GM12891 (cell line): Measurements from ENCODE around the gene ATP5MC2.

Experiments
- DNase-seq: peaks from one replicate; pipeline ENCODE4 v3.0.0; 2011; ENCODE audit warnings: low spot score; ENCODE audit not compliant: insufficient read length
- FAIRE-seq: peaks from 2 replicates; lab custom pipeline; 2011; peaks lifted over from hg19 to GRCh38; lab: Jason Lieb, UNC
- PAX5 ChIP-seq: IDR thresholded peaks from 2 replicates; pipeline ENCODE4 v1.6.1; 2011; ENCODE audit warnings: low read length, moderate library complexity, mild to moderate bottlenecking; ENCODE audit not compliant: insufficient read depth, severe bottlenecking
- POLR2A ChIP-seq: IDR thresholded peaks from 2 replicates; pipeline ENCODE4 v1.6.1; 2011; ENCODE audit warnings: low read depth, low read length, control low read depth
- POLR2AphosphoS5 ChIP-seq: IDR thresholded peaks from 2 replicates; pipeline ENCODE4 v1.6.1; 2011; ENCODE audit warnings: low read depth, low read length, control low read depth
- POU2F2 ChIP-seq: IDR thresholded peaks from 2 replicates; pipeline ENCODE4 v1.6.1; 2011; ENCODE audit warnings: low read depth, mild to moderate bottlenecking, control low read depth, low read length, moderate library complexity
- SPI1 ChIP-seq: IDR thresholded peaks from 2 replicates; pipeline ENCODE4 v1.6.1; 2011; ENCODE audit warnings: low read depth, low read length, control low read depth
- TAF1 ChIP-seq: IDR thresholded peaks from 2 replicates; pipeline ENCODE4 v1.6.1; 2011; ENCODE audit warnings: low read depth, low read length, control low read depth

Gene ATP5MC2

GRCh38 chr12:53710091-53710490 is 34.2 kb upstream of the ATP5MC2 start:
- no peak for DNase-seq
- TF ChIP-seq PAX5 (no peak), POLR2A (no peak), SPI1 (no peak), TAF1 (no peak), POU2F2 (no peak), POLR2AphosphoS5 (no peak)
- no peak for FAIRE-seq

GRCh38 chr12:53709671-53710070 is 33.8 kb upstream of the ATP5MC2 start:
- DNase-seq (no peak), FAIRE-seq (no peak)
- no peak for TF ChIP-seq POU2F2

GRCh38 chr12:53706080-53706479 is 30.2 kb upstream of the ATP5MC2 start:
- DNase-seq (no peak), FAIRE-seq (no peak)
- TF ChIP-seq PAX5 (no peak), TAF1 (no peak), POLR2A (no peak), SPI1 (no peak), POLR2AphosphoS5 (no peak), POU2F2 (no peak)

- DNase-seq = no peak
- TF ChIP-seq POU2F2 (no peak), TAF1 (no peak), POLR2A (no peak), POLR2AphosphoS5 (no peak)
- FAIRE-seq = no peak
Observed at GRCh38 chr12:53703756-53704155, 27.9 kb upstream of the ATP5MC2 start.

GRCh38 chr12:53701518-53702264 is 25.8 kb upstream of the ATP5MC2 start:
- DNase-seq (peak; percentile 46), FAIRE-seq (peak; percentile 78)
- no peak for TF ChIP-seq POLR2A

- FAIRE-seq (no peak), DNase-seq (no peak)
- TF ChIP-seq SPI1 (no peak), TAF1 (no peak), PAX5 (no peak), POU2F2 (no peak), POLR2AphosphoS5 (no peak), POLR2A (no peak)
Observed at GRCh38 chr12:53700567-53700966, 24.7 kb upstream of the ATP5MC2 start.

GRCh38 chr12:53699678-53700025 is 23.8 kb upstream of the ATP5MC2 start:
- no peak for FAIRE-seq
- no peak for TF ChIP-seq SPI1
- no peak for TF ChIP-seq POLR2AphosphoS5
- TF ChIP-seq POU2F2 = no peak
- no peak for TF ChIP-seq PAX5
- no peak for TF ChIP-seq POLR2A
- TF ChIP-seq TAF1 = no peak
- no peak for DNase-seq

GRCh38 chr12:53698948-53699677 is 23.2 kb upstream of the ATP5MC2 start:
- DNase-seq (no peak), FAIRE-seq (no peak)
- no peak for TF ChIP-seq POLR2A
- no peak for TF ChIP-seq TAF1
- no peak for TF ChIP-seq POU2F2
- no peak for TF ChIP-seq SPI1
- no peak for TF ChIP-seq POLR2AphosphoS5
- TF ChIP-seq PAX5 = no peak

- FAIRE-seq (no peak), DNase-seq (no peak)
- no peak for TF ChIP-seq TAF1
- no peak for TF ChIP-seq SPI1
- TF ChIP-seq PAX5 = no peak
- TF ChIP-seq POU2F2 = no peak
- TF ChIP-seq POLR2A = no peak
- TF ChIP-seq POLR2AphosphoS5 = no peak
Observed at GRCh38 chr12:53696655-53697331, 20.9 kb upstream of the ATP5MC2 start.

- peak; percentile 56 for DNase-seq
- TF ChIP-seq PAX5 (no peak), SPI1 (no peak), POU2F2 (no peak), TAF1 (no peak), POLR2AphosphoS5 (no peak), POLR2A (no peak)
- FAIRE-seq = peak; percentile 82
Observed at GRCh38 chr12:53696285-53696654, 20.4 kb upstream of the ATP5MC2 start.
